Heart right ventricle (tissue), 16 donors: Measurements from ENCODE around the gene VPS26B. TPM values are rescaled to one million over a fixed set of nuclear protein-coding genes. Genes with fewer than 3 reads are reported as not detected.

Experiments
- ATAC-seq, 8 donors: fragments of 200-7000 bp; cut with Tn5 transposase; one replicate each; pipeline ENCODE4 v1.9.1; 2020; ENCODE audit warnings: mild to moderate bottlenecking in 8 of 8, moderate library complexity in 8 of 8, moderate number of reproducible peaks in 1 of 8
- DNase-seq, 2 donors: peaks; one replicate each; pipeline ENCODE4 v3.0.0-alpha.2; 2020
- H3K27ac ChIP-seq, 10 donors: fragments of 200-600 bp; sonication (generic) in 2 of 10; one replicate each; pipeline versions ENCODE4 v1.5.0 to v1.8.0; 2020 to 2022; ENCODE audit warnings: mild to moderate bottlenecking in 3 of 10
- H3K27me3 ChIP-seq, 7 donors: fragments of 200-600 bp; one replicate each; pipeline ENCODE4 v1.8.0; 2021 to 2022; ENCODE audit warnings: mild to moderate bottlenecking in 2 of 7
- H3K36me3 ChIP-seq, 9 donors: fragments of 200-600 bp; sonication (generic) in 1 of 9; one replicate each; pipeline versions ENCODE4 v1.5.0 to v1.8.0; 2020 to 2022; ENCODE audit warnings: mild to moderate bottlenecking in 2 of 9
- H3K4me1 ChIP-seq, 9 donors: fragments of 200-600 bp; sonication (generic) in 1 of 9; one replicate each; pipeline versions ENCODE4 v1.5.0 to v1.8.0; 2020 to 2022; ENCODE audit warnings: mild to moderate bottlenecking in 4 of 9
- H3K4me3 ChIP-seq, 10 donors: fragments of 200-600 bp; sonication (generic) in 2 of 10; one replicate each; pipeline versions ENCODE4 v1.5.0 to v1.8.0; 2020 to 2022; ENCODE audit warnings: mild to moderate bottlenecking in 7 of 10, moderate library complexity in 2 of 10
- H3K9me3 ChIP-seq, 11 donors: fragments of 200-600 bp in 10 of 11; sonication (generic) in 2 of 11; one replicate each; pipeline versions ENCODE4 v1.5.0 to v1.8.0; 2013 to 2022; ENCODE audit warnings: mild to moderate bottlenecking in 2 of 11, control low read depth in 1 of 11, moderate library complexity in 1 of 11
- WGBS, 2 donors: extraction: QIAGEN DNeasy Blood & Tissue Kit; methylation state at CpG; one replicate each; pipeline ENCODE4 v1.1.7; 2013; ENCODE audit warnings: inconsistent platforms in 1 of 2; 5-methylcytosine and 5-hydroxymethylcytosine counted together
- intact Hi-C, 10 donors: fragments of 100-400 bp; cut with DNase I; formaldehyde crosslinking; loops; one replicate each; pipeline versions ENCODE4 v1.11.1 to v1.14.2; 2022
- polyA plus RNA-seq, 2 donors: library from polyadenylated mRNA; stranded (reverse); fragments of 200-250 nt; gene quantifications; one replicate each; pipeline ENCODE4 v1.2.3, GENCODE V29; 2013
- total RNA-seq, 10 donors: library from RNA; stranded (reverse); fragmentation: NEBNext Ultra II Directional in 3 of 10; extraction: Animal tissue kit (Norgen Biotek cat#: 25700) in 3 of 10; gene quantifications; one replicate each; pipeline versions ENCODE4 v1.2.1 to v1.2.4, GENCODE V29; 2021 to 2023
- TF ChIP-seq, protein P1 (sequence below), 9 donors: fragments of 200-600 bp; sonication (generic) in 2 of 9; IDR thresholded peaks; one replicate each; pipeline versions ENCODE4 v1.5.0 to v1.8.0; 2021 to 2022; ENCODE audit warnings: antibody characterized with exemption in 9 of 9, mild to moderate bottlenecking in 5 of 9, moderate library complexity in 1 of 9
- donor health status: Arrhythmogenic right ventricular cardiomyopathy.
- donor health status: ischemic (EF 13 %, LVEDD 7.1; RV severe dilation, severe dysfunction).
- donor health status: healthy with polysubstance abuse.
- donor health status: DM: no; HTN: yes; CAD: no.
- donor health status: DM: no; HTN: no; CAD: no.
- donor health status: ischemic (EF 25% LVEDD 6.9; RV normal size, moderate dysfunction).
- donor health status: ischemic (EF 25% LVEDD 5.7; RV mildly dilated, moderate dysfunction).
- donor health status: healthy.
- donor health status: DM: yes; HTN: yes; CAD: no.
- donor health status: Ischemic cardiomyopathy.
- donor health status: ischemic (EF 35%, LVEDD 5.7; RV mildly dilated, moderate dysfunction).
- donor health status: nonischemic (EF 11% LVEDD 7.7; RV severe dilation, severe dysfunction).
- donor health status: DM: yes; HTN: yes; CAD: no.
- donor health status: PGD.
- donor health status: ischemic (EF 29% LVEDD 5.4; RV normal size, mild dysfunction).
- donor health status: nonischemic (EF 23%, LVEDD 6.1; RV moderate dilation, normal function).

The VPS26B gene
- total and polyA plus RNA-seq, 12 donors: 19.9 to 49.6 (median 34.5) TPM

DNA sequence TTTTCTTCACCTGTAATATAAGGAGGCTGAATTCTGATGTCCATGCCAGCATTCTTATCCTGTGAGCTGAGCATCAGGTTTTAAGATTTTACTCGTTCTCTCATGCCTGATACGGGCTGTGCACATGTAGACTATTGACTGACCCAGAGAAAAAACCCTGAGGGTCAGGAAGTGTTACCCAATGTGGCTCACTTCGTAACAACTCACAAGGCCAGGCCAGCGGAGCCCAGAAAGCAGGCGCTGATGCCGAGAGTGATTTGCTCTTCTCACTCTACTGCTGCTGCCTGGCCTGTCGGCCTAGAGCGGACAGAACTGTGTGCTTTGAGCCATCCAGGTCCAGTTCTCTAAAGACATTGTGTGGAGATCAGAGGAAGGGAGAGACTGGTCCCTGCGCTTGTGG lies 17.9 kb downstream of the VPS26B start:
- Histone ChIP-seq H3K9me3 (no peaks in the 10 kb centered on the region), H3K27me3 (no peaks in the 10 kb centered on the region), H3K4me1 (no peaks in the 10 kb centered on the region), H3K36me3 (peaks cover 0 to 98% (median 72%) of the 10 kb centered on the region in 9 donors), H3K4me3 (no peak overlapping the region), H3K27ac (no peak overlapping the region)
- TF ChIP-seq, protein P1, sequence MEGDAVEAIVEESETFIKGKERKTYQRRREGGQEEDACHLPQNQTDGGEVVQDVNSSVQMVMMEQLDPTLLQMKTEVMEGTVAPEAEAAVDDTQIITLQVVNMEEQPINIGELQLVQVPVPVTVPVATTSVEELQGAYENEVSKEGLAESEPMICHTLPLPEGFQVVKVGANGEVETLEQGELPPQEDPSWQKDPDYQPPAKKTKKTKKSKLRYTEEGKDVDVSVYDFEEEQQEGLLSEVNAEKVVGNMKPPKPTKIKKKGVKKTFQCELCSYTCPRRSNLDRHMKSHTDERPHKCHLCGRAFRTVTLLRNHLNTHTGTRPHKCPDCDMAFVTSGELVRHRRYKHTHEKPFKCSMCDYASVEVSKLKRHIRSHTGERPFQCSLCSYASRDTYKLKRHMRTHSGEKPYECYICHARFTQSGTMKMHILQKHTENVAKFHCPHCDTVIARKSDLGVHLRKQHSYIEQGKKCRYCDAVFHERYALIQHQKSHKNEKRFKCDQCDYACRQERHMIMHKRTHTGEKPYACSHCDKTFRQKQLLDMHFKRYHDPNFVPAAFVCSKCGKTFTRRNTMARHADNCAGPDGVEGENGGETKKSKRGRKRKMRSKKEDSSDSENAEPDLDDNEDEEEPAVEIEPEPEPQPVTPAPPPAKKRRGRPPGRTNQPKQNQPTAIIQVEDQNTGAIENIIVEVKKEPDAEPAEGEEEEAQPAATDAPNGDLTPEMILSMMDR (IDR thresholded peaks at IDR 0.05): no peak
- WGBS, 2 donors: 90 to 91% methylated on average over 9 of the region's 9 CpGs
- no peak for ATAC-seq
- no peak for DNase-seq
- intact Hi-C loops: no loop called here

DNA sequence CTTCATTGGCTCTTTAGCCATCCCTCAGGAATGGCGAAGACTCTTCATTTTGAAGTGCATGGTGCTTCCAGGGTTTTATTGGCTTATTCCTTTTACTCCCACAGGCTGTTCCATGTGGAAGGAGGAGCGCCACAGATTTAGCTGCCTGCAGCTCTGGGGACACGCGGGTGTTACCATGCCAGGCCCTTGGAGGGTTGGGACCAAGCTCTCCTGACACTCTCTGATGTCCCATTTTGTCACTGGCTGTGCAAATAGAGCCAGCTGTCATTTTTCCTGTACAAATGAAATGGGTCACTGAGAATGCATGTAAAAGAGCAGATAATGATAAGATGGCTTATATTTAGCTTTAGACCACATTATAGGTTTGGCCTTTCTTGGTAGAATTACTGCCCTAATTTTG lies 19.4 kb downstream of the VPS26B start:
- DNase-seq (no peak), ATAC-seq (no peak)
- Histone ChIP-seq H3K4me1 (no peaks in the 10 kb centered on the region), H3K36me3 (peaks cover 0 to 99% (median 86%) of the 10 kb centered on the region in 9 donors), H3K9me3 (no peaks in the 10 kb centered on the region), H3K4me3 (no peak overlapping the region), H3K27me3 (no peaks in the 10 kb centered on the region), H3K27ac (no peak overlapping the region)
- TF ChIP-seq, protein P1 (IDR thresholded peaks at IDR 0.05): no peak
- 94 to 96% methylated on average over 4 of the region's 4 CpGs for WGBS, 2 donors
- intact Hi-C loops: no loop called here

DNA sequence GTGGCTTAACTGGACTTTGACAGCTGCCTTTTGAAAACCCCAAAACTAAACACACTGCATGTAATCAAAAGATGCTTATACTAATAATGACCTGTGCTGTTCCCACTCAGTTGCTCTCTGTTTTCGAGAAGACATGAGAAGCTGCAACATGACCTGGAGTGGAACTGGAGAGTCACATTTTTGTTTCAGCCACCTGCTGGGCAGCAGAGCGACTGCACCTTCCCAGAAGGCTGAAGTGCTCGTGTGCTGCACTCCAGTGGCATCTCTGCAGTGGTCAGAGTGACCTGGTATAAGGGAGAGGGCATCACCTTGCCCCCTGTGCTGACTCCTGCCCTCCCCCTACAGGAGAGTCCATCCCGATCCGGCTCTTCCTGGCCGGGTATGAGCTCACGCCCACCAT lies 20.1 kb downstream of the VPS26B start:
- intact Hi-C loops: no loop called here
- Histone ChIP-seq H3K27me3 (no peaks in the 10 kb centered on the region), H3K36me3 (peaks cover 0 to 99% (median 86%) of the 10 kb centered on the region in 9 donors), H3K9me3 (no peaks in the 10 kb centered on the region), H3K27ac (no peak overlapping the region), H3K4me1 (no peaks in the 10 kb centered on the region), H3K4me3 (no peak overlapping the region)
- DNase-seq (no peak), ATAC-seq (peak in 4 of 8 donors; percentile 20 to 39 (median 24))
- 54 to 68% methylated on average over 7 of the region's 7 CpGs for WGBS, 2 donors
- TF ChIP-seq, protein P1 (IDR thresholded peaks at IDR 0.05): peak in 6 of 9 donors; percentile 26 to 51 (median 30)

DNA sequence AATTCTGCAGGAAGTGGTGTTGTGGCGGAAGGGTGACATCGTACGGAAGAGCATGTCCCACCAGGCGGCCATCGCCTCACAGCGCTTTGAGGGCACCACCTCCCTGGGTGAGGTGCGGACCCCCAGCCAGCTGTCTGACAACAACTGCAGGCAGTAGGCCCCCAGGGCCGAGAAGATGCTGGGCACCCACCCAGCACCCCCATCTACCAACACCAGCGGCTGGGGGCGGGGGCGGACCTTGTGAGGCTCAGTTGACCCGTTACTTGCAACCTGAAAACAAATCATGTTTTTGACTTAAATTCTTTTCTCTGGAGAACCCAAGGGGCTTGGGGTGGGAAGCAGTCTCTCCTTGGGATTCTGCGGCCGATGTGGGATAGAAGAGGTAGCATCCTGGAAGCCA lies 21.0 kb downstream of the VPS26B start:
- Histone ChIP-seq H3K4me1 (peaks cover 0 to 6% (median 0%) of the 10 kb centered on the region in 9 donors), H3K36me3 (peaks cover 0 to 99% (median 89%) of the 10 kb centered on the region in 9 donors), H3K27ac (no peak overlapping the region), H3K9me3 (no peaks in the 10 kb centered on the region), H3K27me3 (no peaks in the 10 kb centered on the region), H3K4me3 (no peak overlapping the region)
- TF ChIP-seq, protein P1 (IDR thresholded peaks at IDR 0.05): no peak
- intact Hi-C loops: no loop called here
- no peak for ATAC-seq
- no peak for DNase-seq
- 93 to 94% methylated on average over 14 of the region's 14 CpGs for WGBS, 2 donors
